HG02798 (cell line): ENCODE measurements around the gene CYP2R1.
"Not testable (repeated sequence)": the region's sequence is repeated elsewhere in the genome, so short reads cannot be mapped to it uniquely, and the experiment has no call there.

Experiments used
- ATAC-seq: cut with Tn5 transposase; IDR thresholded peaks from one replicate; pipeline ENCODE4 v1.9.1; 2021; ENCODE audit warnings: mild to moderate bottlenecking; ENCODE audit not compliant: unreplicated experiment, poor library complexity

The CYP2R1 gene

GRCh38 chr11:14894657-14895598, 2.9 kb upstream of the CYP2R1 start:
- ATAC-seq: no peak

GRCh38 chr11:14892577-14892976, 546 bp upstream of the CYP2R1 start:
- no peak for ATAC-seq

- peak; percentile 59 for ATAC-seq
Measured at GRCh38 chr11:14891143-14892035, 642 bp downstream of the CYP2R1 start.

GRCh38 chr11:14886513-14886912, 5.5 kb downstream of the CYP2R1 start:
- ATAC-seq: no peak

- no peak for ATAC-seq
Measured at GRCh38 chr11:14884667-14885273, 7.3 kb downstream of the CYP2R1 start.

- not testable (repeated sequence) for ATAC-seq
Measured at GRCh38 chr11:14883683-14884082, 8.3 kb downstream of the CYP2R1 start.

- ATAC-seq: peak; percentile 43
Measured at GRCh38 chr11:14882196-14882595, 9.8 kb downstream of the CYP2R1 start.

GRCh38 chr11:14881576-14882193, 10.3 kb downstream of the CYP2R1 start:
- ATAC-seq: no peak

- ATAC-seq: no peak
Measured at GRCh38 chr11:14875163-14875562, 16.9 kb downstream of the CYP2R1 start.

- no peak for ATAC-seq
Measured at GRCh38 chr11:14873632-14874031, 18.4 kb downstream of the CYP2R1 start.

GRCh38 chr11:14872032-14872431, 20.0 kb downstream of the CYP2R1 start:
- ATAC-seq: no peak

- ATAC-seq: not testable (repeated sequence)
Measured at GRCh38 chr11:14863775-14864174, 28.3 kb downstream of the CYP2R1 start.

GRCh38 chr11:14861680-14862079, 30.4 kb downstream of the CYP2R1 start:
- no peak for ATAC-seq

- no peak for ATAC-seq
Measured at GRCh38 chr11:14860511-14860910, 31.5 kb downstream of the CYP2R1 start.

- no peak for ATAC-seq
Measured at GRCh38 chr11:14858404-14858803, 33.6 kb downstream of the CYP2R1 start.

GRCh38 chr11:14857621-14858020, 34.4 kb downstream of the CYP2R1 start:
- no peak for ATAC-seq

GRCh38 chr11:14855890-14856289, 36.1 kb downstream of the CYP2R1 start:
- ATAC-seq: no peak

GRCh38 chr11:14854057-14854456, 38.0 kb downstream of the CYP2R1 start:
- no peak for ATAC-seq

- ATAC-seq: no peak
Measured at GRCh38 chr11:14852571-14853177, 39.4 kb downstream of the CYP2R1 start.

GRCh38 chr11:14842002-14842401, 50.0 kb downstream of the CYP2R1 start:
- ATAC-seq: no peak
